ENCODE results near the gene ARL6IP4. TPM values are rescaled to one million over a fixed set of nuclear protein-coding genes. Genes with fewer than 3 reads are reported as not detected.
"Not testable (repeated sequence)": the region's sequence is repeated elsewhere in the genome, so short reads cannot be mapped to it uniquely, and the experiment has no call there.

ARL6IP4 gene
- total RNA-seq, 2 experiments from 2014 or later, result 140 to 142 TPM

DNA sequence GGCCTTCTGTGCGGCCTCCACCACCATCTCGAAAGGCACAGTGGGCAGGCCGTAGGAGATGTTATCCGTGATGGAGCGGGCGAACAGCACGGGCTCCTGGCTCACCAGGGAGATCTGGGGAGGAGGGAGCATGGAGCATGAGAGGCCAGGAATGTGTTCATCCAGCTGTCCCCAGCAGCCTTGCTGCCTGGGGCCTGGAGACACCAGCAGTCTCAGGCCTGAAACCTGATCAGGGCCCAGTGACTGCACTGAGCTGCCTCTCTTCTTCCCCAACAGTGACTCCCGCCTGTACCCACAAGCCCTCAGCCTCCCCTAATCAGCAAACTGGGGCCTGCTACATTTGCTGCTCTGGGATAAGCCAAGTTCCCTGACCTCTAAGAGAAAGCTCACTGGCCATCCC, 45.2 kb upstream of the ARL6IP4 start:
- Mint-ChIP-seq H3K27me3 (no peaks in the 10 kb centered on the region), H3K9me3 (no peaks in the 10 kb centered on the region), H3K4me3 (no peak overlapping the region), H3K27ac (no peak overlapping the region), H3K36me3 (ENCODE audit: low read depth) (no peaks in the 10 kb centered on the region), H3K4me1 (ENCODE audit: low read depth) (no peaks in the 10 kb centered on the region)
- intact Hi-C loops (cut with DNase I, micrococcal nuclease), result no loop called here
- no peak overlapping the region for H3K4me3 ChIP-seq (ENCODE audit: low read length)
- ChIA-PET CTCF (no interaction called here), POLR2A (no interaction called here)
- no peaks in the 10 kb centered on the region for H3K9me3 ChIP-seq (ENCODE audit: control insufficient read depth in 1 of 2, insufficient read depth in 1 of 2, low read length in 2 of 2)
- DNase-seq (no peak), ATAC-seq (ENCODE audit: poor library complexity) (no peak)
- TF ChIP-seq, protein P1, sequence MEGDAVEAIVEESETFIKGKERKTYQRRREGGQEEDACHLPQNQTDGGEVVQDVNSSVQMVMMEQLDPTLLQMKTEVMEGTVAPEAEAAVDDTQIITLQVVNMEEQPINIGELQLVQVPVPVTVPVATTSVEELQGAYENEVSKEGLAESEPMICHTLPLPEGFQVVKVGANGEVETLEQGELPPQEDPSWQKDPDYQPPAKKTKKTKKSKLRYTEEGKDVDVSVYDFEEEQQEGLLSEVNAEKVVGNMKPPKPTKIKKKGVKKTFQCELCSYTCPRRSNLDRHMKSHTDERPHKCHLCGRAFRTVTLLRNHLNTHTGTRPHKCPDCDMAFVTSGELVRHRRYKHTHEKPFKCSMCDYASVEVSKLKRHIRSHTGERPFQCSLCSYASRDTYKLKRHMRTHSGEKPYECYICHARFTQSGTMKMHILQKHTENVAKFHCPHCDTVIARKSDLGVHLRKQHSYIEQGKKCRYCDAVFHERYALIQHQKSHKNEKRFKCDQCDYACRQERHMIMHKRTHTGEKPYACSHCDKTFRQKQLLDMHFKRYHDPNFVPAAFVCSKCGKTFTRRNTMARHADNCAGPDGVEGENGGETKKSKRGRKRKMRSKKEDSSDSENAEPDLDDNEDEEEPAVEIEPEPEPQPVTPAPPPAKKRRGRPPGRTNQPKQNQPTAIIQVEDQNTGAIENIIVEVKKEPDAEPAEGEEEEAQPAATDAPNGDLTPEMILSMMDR (IDR thresholded peaks at IDR 0.05), result no peak
- no peaks in the 10 kb centered on the region for H3K4me1 ChIP-seq (ENCODE audit: insufficient read depth, low read length)
- H3K27ac ChIP-seq (ENCODE audit: low read depth in 1 of 2, low read length in 2 of 2), result no peak overlapping the region
- H3K27me3 ChIP-seq (ENCODE audit: control insufficient read depth in 1 of 2, insufficient read depth in 2 of 2, low read length in 2 of 2), result no peaks in the 10 kb centered on the region
- no peaks in the 10 kb centered on the region for H3K36me3 ChIP-seq (ENCODE audit: insufficient read depth, low read length)

DNA sequence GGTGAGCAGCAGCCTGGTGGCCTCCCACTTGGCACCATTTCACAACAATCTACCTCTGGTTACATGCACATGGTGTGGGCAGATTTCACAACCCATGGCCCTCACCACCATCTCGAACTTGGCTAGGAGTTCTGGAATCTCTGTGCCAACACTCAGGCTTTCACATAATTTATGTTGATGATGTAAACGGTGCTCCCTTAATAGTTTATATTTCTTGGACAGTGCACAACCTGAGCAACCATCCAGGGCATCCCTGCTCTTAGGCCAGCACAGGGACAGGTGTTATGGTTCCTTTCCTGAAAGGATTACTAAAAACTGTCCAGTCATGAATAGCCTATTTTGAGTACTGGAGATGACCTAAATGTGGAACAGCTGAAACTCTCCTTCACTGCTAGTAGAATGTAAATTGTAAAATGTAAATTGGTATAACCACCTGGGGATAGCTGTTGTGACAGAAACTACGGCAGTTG, 42.8 kb upstream of the ARL6IP4 start:
- intact Hi-C loops (cut with DNase I, micrococcal nuclease), result no loop called here
- H3K4me1 Mint-ChIP-seq (ENCODE audit: low read depth), result no peaks in the 10 kb centered on the region
- H3K27ac Mint-ChIP-seq, result no peak overlapping the region
- no peak for ATAC-seq (ENCODE audit: poor library complexity)
- CTCF ChIA-PET, result no interaction called here
- H3K9me3 Mint-ChIP-seq, result no peaks in the 10 kb centered on the region
- Histone ChIP-seq H3K36me3 (ENCODE audit: insufficient read depth, low read length) (no peaks in the 10 kb centered on the region), H3K4me1 (ENCODE audit: insufficient read depth, low read length) (peaks cover 1% of the 10 kb centered on the region), H3K9me3 (ENCODE audit: control insufficient read depth in 1 of 2, insufficient read depth in 1 of 2, low read length in 2 of 2) (no peaks in the 10 kb centered on the region), H3K4me3 (ENCODE audit: low read length) (no peak overlapping the region), H3K27ac (ENCODE audit: low read depth in 1 of 2, low read length in 2 of 2) (no peak overlapping the region), H3K27me3 (ENCODE audit: control insufficient read depth in 1 of 2, insufficient read depth in 2 of 2, low read length in 2 of 2) (no peaks in the 10 kb centered on the region)
- POLR2A ChIA-PET, result no interaction called here
- H3K27me3 Mint-ChIP-seq, result no peaks in the 10 kb centered on the region
- H3K4me3 Mint-ChIP-seq, result no peak overlapping the region
- TF ChIP-seq, protein P1 (IDR thresholded peaks at IDR 0.05), result no peak
- no peak for DNase-seq
- H3K36me3 Mint-ChIP-seq (ENCODE audit: low read depth), result no peaks in the 10 kb centered on the region

DNA sequence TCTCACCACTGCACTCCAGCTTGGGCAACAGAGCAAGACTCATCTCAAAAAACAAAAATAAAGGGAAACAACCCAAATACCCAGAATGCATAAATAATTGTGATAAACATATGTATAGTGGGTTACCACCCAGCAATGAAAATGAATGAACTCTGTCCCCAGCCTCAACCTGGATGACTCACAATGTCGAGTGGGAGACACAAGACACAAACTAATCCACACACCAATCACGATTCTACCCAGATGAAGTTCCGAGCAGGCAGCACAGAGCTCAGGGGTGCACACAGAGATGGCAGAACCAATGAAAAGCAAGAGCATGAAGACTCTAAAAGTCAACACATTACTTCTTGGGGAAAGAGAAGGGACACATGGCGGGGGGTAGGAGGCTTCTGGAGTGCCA, 41.4 kb upstream of the ARL6IP4 start:
- Mint-ChIP-seq H3K9me3 (no peaks in the 10 kb centered on the region), H3K4me1 (ENCODE audit: low read depth) (no peaks in the 10 kb centered on the region), H3K36me3 (ENCODE audit: low read depth) (no peaks in the 10 kb centered on the region), H3K4me3 (no peak overlapping the region), H3K27me3 (no peaks in the 10 kb centered on the region), H3K27ac (no peak overlapping the region)
- no peaks in the 10 kb centered on the region for H3K36me3 ChIP-seq (ENCODE audit: insufficient read depth, low read length)
- H3K9me3 ChIP-seq (ENCODE audit: control insufficient read depth in 1 of 2, insufficient read depth in 1 of 2, low read length in 2 of 2), result no peaks in the 10 kb centered on the region
- ChIA-PET POLR2A (no interaction called here), CTCF (no interaction called here)
- ATAC-seq (ENCODE audit: poor library complexity) (no peak), DNase-seq (no peak)
- intact Hi-C loops (cut with DNase I, micrococcal nuclease), result no loop called here
- peaks cover 5% of the 10 kb centered on the region for H3K4me1 ChIP-seq (ENCODE audit: insufficient read depth, low read length)
- H3K4me3 ChIP-seq (ENCODE audit: low read length), result no peak overlapping the region
- TF ChIP-seq, protein P1 (IDR thresholded peaks at IDR 0.05), result no peak
- H3K27me3 ChIP-seq (ENCODE audit: control insufficient read depth in 1 of 2, insufficient read depth in 2 of 2, low read length in 2 of 2), result no peaks in the 10 kb centered on the region
- H3K27ac ChIP-seq (ENCODE audit: low read depth in 1 of 2, low read length in 2 of 2), result no peak overlapping the region

DNA sequence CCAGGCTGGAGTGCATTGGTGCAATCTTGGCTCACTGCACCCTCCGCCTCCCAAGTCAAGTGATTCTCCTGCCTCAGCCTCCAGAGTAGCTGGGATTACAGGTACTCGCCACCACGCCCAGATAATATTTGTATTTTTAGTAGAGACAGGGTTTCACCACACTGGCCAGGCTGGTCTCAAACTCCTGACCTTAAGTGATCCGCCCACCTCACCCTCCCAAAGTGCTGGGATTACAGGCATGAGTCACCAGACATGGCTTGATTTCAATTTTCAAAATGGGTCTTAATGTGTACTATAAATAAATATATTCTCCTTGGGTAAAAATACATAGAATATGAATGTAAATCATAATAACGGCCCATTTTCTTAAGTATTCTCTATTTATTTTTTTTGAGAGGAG, 39.1 kb upstream of the ARL6IP4 start:
- H3K4me1 ChIP-seq (ENCODE audit: insufficient read depth, low read length); H3K4me3 ChIP-seq (ENCODE audit: low read length); DNase-seq; H3K9me3 ChIP-seq (ENCODE audit: control insufficient read depth in 1 of 2, insufficient read depth in 1 of 2, low read length in 2 of 2); CTCF ChIA-PET; H3K27me3 ChIP-seq (ENCODE audit: control insufficient read depth in 1 of 2, insufficient read depth in 2 of 2, low read length in 2 of 2); H3K36me3 ChIP-seq (ENCODE audit: insufficient read depth, low read length); H3K27ac ChIP-seq (ENCODE audit: low read depth in 1 of 2, low read length in 2 of 2); POLR2A ChIA-PET; H3K4me3 Mint-ChIP-seq; ATAC-seq (ENCODE audit: poor library complexity); H3K27me3 Mint-ChIP-seq; H3K4me1 Mint-ChIP-seq (ENCODE audit: low read depth); H3K36me3 Mint-ChIP-seq (ENCODE audit: low read depth); H3K9me3 Mint-ChIP-seq; intact Hi-C loops (cut with DNase I, micrococcal nuclease); H3K27ac Mint-ChIP-seq: not testable (repeated sequence)
